ENCODE measurements around the gene CRMP1. TPM values are rescaled to one million over a fixed set of nuclear protein-coding genes. Genes with fewer than 3 reads are reported as not detected.

CRMP1 gene
- total and polyA plus RNA-seq, 9 of the 15 experiments (the other 6 are each of a cell fraction or from before 2014, with no cell fraction given): 0.03 to 0.04 TPM; not detected in 7

GRCh38 chr4:5845035-5845905, 47.6 kb downstream of the CRMP1 start (continued):
- TF ChIP-seq RFX5 (IDR thresholded peaks at IDR 0.05; ENCODE audit: low read depth, low read length): no peak
- no peak for TF ChIP-seq THRAP3 (IDR thresholded peaks at IDR 0.05; ENCODE audit: borderline replicate concordance)
- no peak for TF ChIP-seq ESRRB (CRISPR knock-in tag; IDR thresholded peaks at IDR 0.05; ENCODE audit: borderline replicate concordance)

- Histone ChIP-seq H3K9me3 (replicated peaks; ENCODE audit: control insufficient read depth, insufficient read depth, low read depth, low read length) (no peaks in the 10 kb centered on the region), H4K20me1 (replicated peaks; ENCODE audit: control insufficient read depth, insufficient read depth, low read length) (0 out of 2 replicates have a peak, but pooled peaks cover 4% of the 10 kb centered on the region), H3K4me2 (ENCODE audit: insufficient read depth, low read length) (no peak overlapping the region), H3K27ac (ENCODE audit: extremely low read depth, low read depth, low read length) (no peak overlapping the region), H3K4me1 (replicated peaks in 1 of 2; ENCODE audit: control insufficient read depth in 2 of 2, insufficient read depth in 2 of 2, low read length in 2 of 2) (no peaks in the 10 kb centered on the region), H2AFZ (ENCODE audit: low read depth, low read length) (no peak overlapping the region), H3K36me3 (ENCODE audit: control insufficient read depth, insufficient read depth, low read length) (no peaks in the 10 kb centered on the region), H3K79me2 (ENCODE audit: control insufficient read depth, insufficient read depth, low read length) (no peaks in the 10 kb centered on the region), H3K4me3 (no peak overlapping the region), H3K9me1 (ENCODE audit: control insufficient read depth, insufficient read depth, low read length) (no peaks in the 10 kb centered on the region), H3K27me3 (ENCODE audit: control insufficient read depth in 2 of 2, insufficient read depth in 2 of 2, low read length in 2 of 2) (peaks cover 14 to 47% of the 10 kb centered on the region in 2 experiments; a peak in 4 of 5 replicates), H3K9ac (ENCODE audit: insufficient read depth in 1 of 2, low read depth in 2 of 2, low read length in 2 of 2) (no peak overlapping the region)
- WGBS (ENCODE audit: insufficient coverage, low coverage, missing lambda C conversion rate): 3% methylated on average over 17 of the region's 18 CpGs
- ATAC-seq (no peak), FAIRE-seq (no peak), DNase-seq (ENCODE audit: extremely low read depth in 1 of 4, low spot score in 3 of 4) (no peak)
- POLR2A ChIA-PET: interaction anchor here (1.1 kb wide), 1 partner anchor 27 kb away, joined by 3 read pairs; no protein-coding TSS in a partner anchor
- no TSS peak for BruUV-seq (replicated peaks)
- CTCF ChIA-PET (ENCODE audit: low intra/inter-chr PET ratio): no interaction called here
- in situ Hi-C loops (cut with MboI): no loop called here
- intact Hi-C loops (cut with micrococcal nuclease): no loop called here
- no peak for TF ChIP-seq ZNF609 (CRISPR knock-in tag; IDR thresholded peaks at IDR 0.05; ENCODE audit: borderline replicate concordance)
- no peak for TF ChIP-seq SOX6 (IDR thresholded peaks at IDR 0.05)
- TF ChIP-seq PHF8 (IDR thresholded peaks at IDR 0.05; ENCODE audit: borderline replicate concordance, low read length): no peak
- TF ChIP-seq VEZF1 (CRISPR knock-in tag; IDR thresholded peaks at IDR 0.05): peak; percentile 37; the same call in 1 of the 2 replicates
- no peak for TF ChIP-seq ZNF398 (CRISPR knock-in tag; IDR thresholded peaks at IDR 0.05)
Observed at GRCh38 chr4:5843573-5844530, 49.0 kb downstream of the CRMP1 start.
